CD4-positive, alpha-beta T cell treated with Interleukin-15 for 1 hour (primary cell): Measurements from ENCODE around the gene ARSI.

Experiments
- DNase-seq: peaks from one replicate; pipeline ENCODE4 v3.0.0-alpha.2; 2020

ARSI gene

GRCh38 chr5:150305557-150305956 is 2.9 kb upstream of the ARSI start:
- no peak for DNase-seq

GRCh38 chr5:150305095-150305494 is 2.4 kb upstream of the ARSI start:
- no peak for DNase-seq

GRCh38 chr5:150304481-150305081 is 1.9 kb upstream of the ARSI start:
- no peak for DNase-seq

- DNase-seq: no peak
Measured at GRCh38 chr5:150303660-150304386, 1.1 kb upstream of the ARSI start.

GRCh38 chr5:150303070-150303615 is 438 bp upstream of the ARSI start:
- DNase-seq: no peak

GRCh38 chr5:150301901-150302300 is 804 bp downstream of the ARSI start:
- DNase-seq: no peak

GRCh38 chr5:150301170-150301505 is 1.6 kb downstream of the ARSI start:
- DNase-seq: no peak

- no peak for DNase-seq
Measured at GRCh38 chr5:150300496-150301169, 2.1 kb downstream of the ARSI start.

GRCh38 chr5:150299571-150300327 is 3.0 kb downstream of the ARSI start:
- DNase-seq: no peak

GRCh38 chr5:150298701-150299451 is 3.8 kb downstream of the ARSI start:
- no peak for DNase-seq

GRCh38 chr5:150297934-150298595 is 4.6 kb downstream of the ARSI start:
- DNase-seq: no peak

- DNase-seq: no peak
Measured at GRCh38 chr5:150297236-150297890, 5.3 kb downstream of the ARSI start.

GRCh38 chr5:150296496-150296895 is 6.2 kb downstream of the ARSI start:
- no peak for DNase-seq

- no peak for DNase-seq
Measured at GRCh38 chr5:150295741-150296486, 6.8 kb downstream of the ARSI start.

GRCh38 chr5:150295172-150295634 is 7.5 kb downstream of the ARSI start:
- DNase-seq: no peak

- DNase-seq: no peak
Measured at GRCh38 chr5:150294551-150295071, 8.1 kb downstream of the ARSI start.

- no peak for DNase-seq
Measured at GRCh38 chr5:150293091-150293941, 9.4 kb downstream of the ARSI start.

- DNase-seq: no peak
Measured at GRCh38 chr5:150291388-150292385, 11.0 kb downstream of the ARSI start.
